GM18502 (cell line): ENCODE results near the gene COG5.

Experiments
- ATAC-seq: cut with Tn5 transposase; IDR thresholded peaks from one replicate; pipeline ENCODE4 v1.9.1; 2021; ENCODE audit warnings: mild to moderate bottlenecking; ENCODE audit not compliant: unreplicated experiment, poor library complexity

Gene COG5

DNA sequence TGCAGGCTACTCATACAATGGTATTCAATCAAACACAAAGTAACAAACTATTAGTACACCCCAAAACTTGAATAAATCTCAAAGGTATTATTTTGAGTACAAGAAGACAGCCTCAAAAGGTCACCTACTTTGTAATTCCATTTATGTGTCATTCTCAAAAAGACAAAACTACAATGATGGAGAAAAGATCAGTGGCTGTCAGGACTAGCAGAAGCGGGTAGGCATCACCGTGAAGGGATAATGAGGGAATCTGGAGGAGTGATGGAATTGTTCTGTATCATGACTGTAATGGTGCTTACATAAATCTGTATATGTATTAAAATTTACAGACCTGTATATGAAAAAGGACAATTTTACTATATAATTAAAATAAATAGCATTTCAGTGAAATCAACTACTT lies 37.0 kb downstream of the COG5 start:
- no peak for ATAC-seq

- no peak for ATAC-seq
Measured at GRCh38 chr7:107506674-107507339, 56.9 kb downstream of the COG5 start.

GRCh38 chr7:107505997-107506673 lies 57.6 kb downstream of the COG5 start:
- ATAC-seq: no peak

GRCh38 chr7:107505362-107505761 lies 58.4 kb downstream of the COG5 start:
- no peak for ATAC-seq

DNA sequence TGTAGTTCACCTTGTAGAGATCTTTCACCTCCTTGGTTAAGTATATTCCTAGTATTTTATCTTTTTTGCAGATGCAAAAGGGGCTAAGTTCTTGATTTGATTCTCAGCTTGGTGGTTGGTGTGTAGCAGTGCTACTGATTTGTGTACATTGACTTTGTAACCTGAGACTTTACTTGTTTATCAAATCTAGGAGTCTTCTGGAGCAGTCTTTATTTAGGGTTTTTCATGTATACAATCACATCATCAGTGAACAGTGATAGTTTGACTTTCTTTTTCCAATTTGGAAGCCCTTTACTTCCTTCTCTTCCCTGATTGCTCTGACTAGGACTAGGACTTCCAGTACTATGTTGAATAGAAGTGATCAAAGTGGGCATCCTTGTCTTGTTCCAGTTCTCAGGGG lies 60.0 kb downstream of the COG5 start:
- ATAC-seq: no peak

DNA sequence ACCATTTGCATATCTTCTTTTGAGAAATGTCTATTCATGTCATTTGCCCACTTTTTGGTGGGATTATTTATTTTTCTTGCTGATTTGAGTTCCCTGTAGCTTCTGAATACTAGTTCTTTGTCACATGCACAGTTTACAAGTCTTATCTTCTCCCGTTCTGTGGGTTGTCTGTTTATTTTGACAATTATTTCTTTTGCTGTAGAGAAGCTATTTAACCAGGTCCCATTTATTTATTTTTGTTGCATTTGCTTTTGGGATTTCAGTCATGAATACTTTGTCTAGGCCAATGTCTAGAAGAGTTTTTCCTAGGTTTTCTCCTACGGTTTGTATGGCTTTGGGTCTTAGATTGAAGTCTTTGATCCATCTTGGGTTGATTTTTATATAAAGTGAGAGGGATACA lies 60.9 kb downstream of the COG5 start:
- no peak for ATAC-seq

DNA sequence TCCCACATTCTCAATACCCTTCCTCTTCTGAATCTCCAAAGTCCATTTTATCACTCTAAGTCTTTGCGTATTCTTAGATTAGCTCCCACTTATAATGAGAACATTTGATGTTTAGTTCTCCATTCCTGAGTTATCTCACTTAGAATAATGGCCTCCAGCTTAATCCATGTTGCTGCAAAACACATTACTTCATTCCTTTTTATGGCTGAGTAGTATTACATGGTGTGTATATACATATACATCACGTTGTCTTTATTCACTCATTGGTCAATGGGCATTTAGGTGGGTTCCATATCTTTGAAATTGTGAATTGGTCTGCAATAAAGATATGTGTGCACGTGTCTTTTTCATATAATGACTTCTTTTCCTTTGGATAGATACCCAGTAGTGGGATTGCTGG lies 61.6 kb downstream of the COG5 start:
- ATAC-seq: no peak

- ATAC-seq: no peak
Measured at GRCh38 chr7:107501593-107501992, 62.1 kb downstream of the COG5 start.

DNA sequence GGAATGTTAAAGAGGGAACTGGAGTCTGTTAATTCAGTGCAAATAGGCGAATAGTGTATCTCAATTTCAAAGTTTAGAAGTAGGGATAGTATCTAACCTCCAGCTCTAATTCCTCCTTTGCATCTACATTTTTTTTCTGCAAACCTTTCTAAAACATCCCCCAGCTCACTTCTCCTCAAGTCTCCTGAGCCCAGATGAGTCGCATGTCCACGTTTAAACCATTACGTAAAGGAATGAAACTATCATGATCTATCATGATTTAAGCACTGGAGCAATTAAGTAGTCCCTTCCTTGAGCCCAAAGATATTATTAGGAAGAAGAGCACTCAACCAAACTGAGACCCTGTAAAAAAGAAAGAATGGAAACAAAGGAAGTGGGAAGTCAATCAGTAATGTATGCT lies 64.0 kb downstream of the COG5 start:
- no peak for ATAC-seq

DNA sequence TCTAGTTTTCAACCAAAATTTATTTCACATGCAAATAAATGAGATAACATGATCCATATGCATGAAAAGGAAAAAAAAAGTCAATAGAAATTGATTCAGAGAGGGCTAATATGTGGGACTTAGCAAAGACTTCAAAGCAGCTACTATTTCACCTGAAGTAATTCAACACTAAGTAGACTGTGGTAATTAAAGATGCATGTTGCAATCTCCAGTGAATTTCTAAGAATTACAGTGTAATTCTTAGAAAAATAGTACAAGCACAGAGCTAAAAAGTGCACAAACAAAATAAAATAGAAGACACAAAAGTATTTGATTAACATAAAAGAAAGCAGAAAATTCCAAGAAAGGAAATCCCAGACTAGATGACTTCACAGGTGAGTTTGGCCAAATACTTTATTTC lies 68.2 kb downstream of the COG5 start:
- ATAC-seq: no peak

DNA sequence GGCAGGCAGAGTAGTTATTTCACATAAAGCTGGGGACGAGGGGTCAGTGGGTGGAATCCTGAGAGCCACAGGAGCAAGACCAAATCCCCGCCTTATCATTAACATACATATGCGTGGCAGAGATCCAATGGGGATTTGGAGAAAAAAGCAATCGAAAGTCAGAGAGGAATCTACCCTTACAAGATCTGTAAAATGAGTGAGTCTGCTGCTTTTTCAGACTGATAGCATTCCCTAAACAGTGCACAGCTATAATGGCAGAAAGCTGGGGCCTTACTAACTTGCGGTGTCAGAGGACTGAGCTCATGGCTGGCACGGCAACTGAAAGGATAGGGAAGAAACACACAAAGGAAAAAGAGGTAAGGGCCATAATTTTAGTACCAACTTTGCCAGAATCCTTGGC lies 68.8 kb downstream of the COG5 start:
- no peak for ATAC-seq

DNA sequence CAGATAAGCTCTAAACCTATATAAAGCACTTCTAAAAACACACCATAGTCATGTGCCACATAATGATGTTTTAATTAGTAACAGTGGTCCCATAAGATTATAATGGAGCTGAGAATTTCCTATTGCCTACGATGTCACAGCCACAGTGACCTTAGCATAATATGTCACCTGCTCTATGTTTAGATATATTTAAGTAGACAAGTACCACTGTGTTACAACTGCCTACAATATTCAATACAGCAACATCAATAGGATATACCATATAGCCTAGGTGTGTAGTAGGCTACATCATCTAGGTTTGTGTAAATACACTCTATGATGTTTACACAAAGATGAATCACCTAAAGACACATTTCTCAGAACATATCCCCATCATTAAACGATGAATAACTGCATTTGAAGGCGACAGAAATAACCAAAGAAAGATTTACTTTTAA lies 69.4 kb downstream of the COG5 start:
- no peak for ATAC-seq

- ATAC-seq: no peak
Measured at GRCh38 chr7:107492875-107493274, 70.8 kb downstream of the COG5 start.

- no peak for ATAC-seq
Measured at GRCh38 chr7:107486041-107486440, 77.7 kb downstream of the COG5 start.

GRCh38 chr7:107482571-107482970 lies 81.1 kb downstream of the COG5 start:
- no peak for ATAC-seq

GRCh38 chr7:107480932-107481331 lies 82.8 kb downstream of the COG5 start:
- no peak for ATAC-seq

GRCh38 chr7:107479303-107479702 lies 84.4 kb downstream of the COG5 start:
- no peak for ATAC-seq

DNA sequence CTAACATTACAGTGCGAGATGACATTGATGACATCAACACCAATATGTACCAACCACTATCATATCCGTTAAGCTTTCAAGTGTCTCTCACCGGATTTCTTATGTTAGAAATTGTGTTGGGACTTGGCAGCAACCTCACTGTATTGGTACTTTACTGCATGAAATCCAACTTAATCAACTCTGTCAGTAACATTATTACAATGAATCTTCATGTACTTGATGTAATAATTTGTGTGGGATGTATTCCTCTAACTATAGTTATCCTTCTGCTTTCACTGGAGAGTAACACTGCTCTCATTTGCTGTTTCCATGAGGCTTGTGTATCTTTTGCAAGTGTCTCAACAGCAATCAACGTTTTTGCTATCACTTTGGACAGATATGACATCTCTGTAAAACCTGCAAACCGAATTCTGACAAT lies 89.6 kb downstream of the COG5 start:
- ATAC-seq: no peak

DNA sequence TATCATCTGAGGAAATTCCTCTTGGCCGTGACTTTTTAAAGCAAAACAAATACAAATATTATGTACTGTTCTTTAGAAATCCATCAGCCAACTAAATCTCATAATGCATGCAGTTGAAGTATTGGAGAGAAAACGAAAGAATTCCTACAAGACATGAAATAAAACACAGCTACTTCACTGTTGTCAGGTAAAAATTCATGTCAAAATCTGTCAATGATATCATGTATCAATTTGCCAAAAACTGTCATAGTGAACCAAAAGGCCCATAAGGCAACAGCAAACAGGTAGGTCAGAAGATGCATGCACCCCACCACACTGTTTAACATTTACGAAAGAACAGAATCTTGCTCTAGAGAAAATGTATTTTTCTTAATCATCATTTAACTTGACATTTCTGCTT lies 91.6 kb downstream of the COG5 start:
- no peak for ATAC-seq

- no peak for ATAC-seq
Measured at GRCh38 chr7:107471292-107472070, 92.2 kb downstream of the COG5 start.

DNA sequence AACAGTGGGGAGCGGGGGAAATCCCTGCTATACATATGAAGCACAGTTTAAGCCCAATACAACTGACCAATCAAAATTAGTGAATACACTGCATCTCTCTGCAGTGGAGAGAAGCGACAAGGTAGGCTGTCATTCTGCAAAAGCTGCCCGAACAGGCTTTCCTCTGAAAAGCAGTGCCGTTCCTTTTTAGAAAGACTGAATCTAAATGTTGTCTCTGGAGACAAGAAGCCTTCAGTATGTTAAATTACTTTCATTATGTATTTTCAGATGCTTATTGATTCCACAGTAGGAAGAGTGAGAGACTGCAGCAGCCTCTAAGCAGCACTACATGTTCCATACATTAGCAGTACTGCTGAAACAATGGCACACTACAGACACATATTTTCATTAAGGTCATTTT lies 93.8 kb downstream of the COG5 start, which contains the start of gene GPR22:
TSS of gene GPR22 (plus strand) at position 129 of the 400 bp plus-strand sequence. CDS start 4,004 bp downstream, outside the sequence.
- ATAC-seq: no peak
